Adrenal gland (tissue), 5 donors: ENCODE measurements around the gene IER3IP1.

ENCODE experiments used
- POLR2A ChIP-seq, 2 donors: fragments of 450-650 bp; IDR thresholded peaks; one replicate each; pipeline ENCODE4 v1.6.1; 2017; ENCODE audit warnings: antibody characterized with exemption in 2 of 2, mild to moderate bottlenecking in 2 of 2, moderate library complexity in 1 of 2
- TF ChIP-seq, protein P1 (sequence below), 6 experiments: fragments of 450-650 bp in 4 of 6; fragments of 200-600 bp in 2 of 6; sonication (generic) in 1 of 6; IDR thresholded peaks; 1 replicate in 5 of 6; 2 replicates in 1 of 6; pipeline versions ENCODE4 v1.5.1 to v1.8.0; 2016 to 2021; ENCODE audit warnings: antibody characterized with exemption in 6 of 6, mild to moderate bottlenecking in 2 of 6, moderate library complexity in 1 of 6
- donor health status: DM: no; HTN: no; CAD: no.

DNA sequence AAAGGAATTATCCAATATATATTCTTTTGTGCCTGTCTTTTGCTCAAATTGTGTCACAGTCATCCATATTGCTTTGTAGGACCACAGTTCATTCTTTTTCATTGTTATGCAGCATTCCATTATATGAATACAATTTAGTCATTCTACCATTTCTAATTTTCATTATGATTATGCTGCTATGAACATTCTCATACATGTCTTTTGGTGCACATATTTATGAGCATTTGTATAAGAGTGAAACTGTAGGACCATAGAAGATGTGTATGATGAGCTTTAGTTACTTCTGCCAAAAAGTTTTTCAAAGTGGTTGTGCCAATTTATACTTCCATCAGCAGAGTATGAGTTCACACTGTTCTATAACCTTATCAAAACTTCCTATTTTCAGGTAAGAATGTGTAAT lies 7.7 kb downstream of the IER3IP1 start:
- TF ChIP-seq, protein P1, sequence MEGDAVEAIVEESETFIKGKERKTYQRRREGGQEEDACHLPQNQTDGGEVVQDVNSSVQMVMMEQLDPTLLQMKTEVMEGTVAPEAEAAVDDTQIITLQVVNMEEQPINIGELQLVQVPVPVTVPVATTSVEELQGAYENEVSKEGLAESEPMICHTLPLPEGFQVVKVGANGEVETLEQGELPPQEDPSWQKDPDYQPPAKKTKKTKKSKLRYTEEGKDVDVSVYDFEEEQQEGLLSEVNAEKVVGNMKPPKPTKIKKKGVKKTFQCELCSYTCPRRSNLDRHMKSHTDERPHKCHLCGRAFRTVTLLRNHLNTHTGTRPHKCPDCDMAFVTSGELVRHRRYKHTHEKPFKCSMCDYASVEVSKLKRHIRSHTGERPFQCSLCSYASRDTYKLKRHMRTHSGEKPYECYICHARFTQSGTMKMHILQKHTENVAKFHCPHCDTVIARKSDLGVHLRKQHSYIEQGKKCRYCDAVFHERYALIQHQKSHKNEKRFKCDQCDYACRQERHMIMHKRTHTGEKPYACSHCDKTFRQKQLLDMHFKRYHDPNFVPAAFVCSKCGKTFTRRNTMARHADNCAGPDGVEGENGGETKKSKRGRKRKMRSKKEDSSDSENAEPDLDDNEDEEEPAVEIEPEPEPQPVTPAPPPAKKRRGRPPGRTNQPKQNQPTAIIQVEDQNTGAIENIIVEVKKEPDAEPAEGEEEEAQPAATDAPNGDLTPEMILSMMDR (IDR thresholded peaks at IDR 0.05) = no peak
- TF ChIP-seq POLR2A (IDR thresholded peaks at IDR 0.05) = no peak
